IPS-20b (cell line): ENCODE data around the gene USP17L21.
"Not testable (repeated sequence)": the region's sequence is repeated elsewhere in the genome, so short reads cannot be mapped to it uniquely, and the experiment has no call there.

Source experiments
- H3K27ac ChIP-seq: one replicate; pipeline ENCODE4 v1.5.1; 2013; ENCODE audit warnings: low read length
- H3K27me3 ChIP-seq: 2 replicates; pipeline ENCODE4 v1.6.1; 2013; ENCODE audit warnings: mild to moderate bottlenecking, low read length, inconsistent platforms; ENCODE audit not compliant: insufficient read depth
- H3K36me3 ChIP-seq: 2 replicates; pipeline ENCODE4 v1.6.1; 2013; ENCODE audit warnings: low read depth, mild to moderate bottlenecking, inconsistent platforms, low read length, moderate library complexity; ENCODE audit not compliant: insufficient read depth
- H3K4me1 ChIP-seq: 2 replicates; pipeline ENCODE4 v1.6.1; 2013; ENCODE audit warnings: mild to moderate bottlenecking, control low read depth, inconsistent platforms, low read length, moderate library complexity; ENCODE audit not compliant: insufficient read depth
- H3K4me3 ChIP-seq: 2 replicates; pipeline ENCODE4 v1.5.1; 2013; ENCODE audit warnings: mild to moderate bottlenecking, low read length, inconsistent platforms
- H3K9ac ChIP-seq: 2 replicates; pipeline ENCODE4 v1.6.1; 2013; ENCODE audit warnings: low read depth, mild to moderate bottlenecking, inconsistent platforms, low read length, moderate library complexity
- H3K9me3 ChIP-seq: 2 replicates; pipeline ENCODE4 v1.6.1; 2013; ENCODE audit warnings: mild to moderate bottlenecking, low read depth, low read length, inconsistent platforms; ENCODE audit not compliant: insufficient read depth

The USP17L21 gene

GRCh38 chr4:9257824-9258223 is 4.8 kb upstream of the USP17L21 start, which contains the start of gene USP17L20:
Gene USP17L20 (plus strand): TSS chr4:9258124. CDS start chr4:9258124, 0 bp downstream.
- H3K9ac ChIP-seq, H3K9me3 ChIP-seq, H3K27me3 ChIP-seq, H3K27ac ChIP-seq, H3K36me3 ChIP-seq, H3K4me1 ChIP-seq, H3K4me3 ChIP-seq: not testable (repeated sequence)

GRCh38 chr4:9267319-9267718 is 4.6 kb downstream of the USP17L21 start, which contains the start of gene USP17L22:
Gene USP17L22 (plus strand): TSS chr4:9267619. CDS start chr4:9267619, 0 bp downstream.
- H3K27ac ChIP-seq, H3K4me3 ChIP-seq, H3K9me3 ChIP-seq, H3K4me1 ChIP-seq, H3K9ac ChIP-seq, H3K27me3 ChIP-seq, H3K36me3 ChIP-seq: not testable (repeated sequence)

GRCh38 chr4:9271719-9272118 is 9.0 kb downstream of the USP17L21 start:
- H3K27me3 ChIP-seq, H3K9ac ChIP-seq, H3K4me1 ChIP-seq, H3K36me3 ChIP-seq, H3K4me3 ChIP-seq, H3K9me3 ChIP-seq, H3K27ac ChIP-seq: not testable (repeated sequence)
